ENCODE results near the gene SLF1.

DNA sequence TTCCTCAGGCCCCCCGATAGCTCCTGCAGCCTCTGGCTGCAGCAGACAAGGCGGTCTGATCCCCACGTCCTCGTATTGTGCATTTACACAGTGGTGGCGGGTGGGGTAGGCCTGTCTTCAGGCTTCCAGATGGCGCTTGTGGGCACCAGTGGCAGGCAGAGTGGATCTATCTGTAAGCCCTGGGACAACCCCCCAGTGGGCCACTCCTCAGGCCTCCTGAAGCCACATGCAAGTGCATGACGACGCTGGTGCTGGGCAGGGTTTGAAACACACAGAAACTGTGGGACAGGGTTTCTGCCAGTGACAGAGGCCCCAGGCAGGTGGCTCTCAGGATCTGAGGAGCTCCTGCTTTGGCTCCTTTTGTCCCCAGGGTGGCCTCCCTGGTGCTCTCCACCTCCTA lies 42.0 kb downstream of the SLF1 start:
- no peak for TF ChIP-seq CTCF (IDR thresholded peaks at IDR 0.05)
- TF ChIP-seq EZH2 (IDR thresholded peaks at IDR 0.05; ENCODE audit: borderline replicate concordance, insufficient read depth, low read depth, low read length, poor library complexity, severe bottlenecking), result no peak

Measured in B cell (primary cell).